ENCODE data around the gene NCAPH2. TPM values are rescaled to one million over a fixed set of nuclear protein-coding genes. Genes with fewer than 3 reads are reported as not detected.

The NCAPH2 gene
- total RNA-seq, 1 experiment from 2014 or later: 39.8 TPM

DNA sequence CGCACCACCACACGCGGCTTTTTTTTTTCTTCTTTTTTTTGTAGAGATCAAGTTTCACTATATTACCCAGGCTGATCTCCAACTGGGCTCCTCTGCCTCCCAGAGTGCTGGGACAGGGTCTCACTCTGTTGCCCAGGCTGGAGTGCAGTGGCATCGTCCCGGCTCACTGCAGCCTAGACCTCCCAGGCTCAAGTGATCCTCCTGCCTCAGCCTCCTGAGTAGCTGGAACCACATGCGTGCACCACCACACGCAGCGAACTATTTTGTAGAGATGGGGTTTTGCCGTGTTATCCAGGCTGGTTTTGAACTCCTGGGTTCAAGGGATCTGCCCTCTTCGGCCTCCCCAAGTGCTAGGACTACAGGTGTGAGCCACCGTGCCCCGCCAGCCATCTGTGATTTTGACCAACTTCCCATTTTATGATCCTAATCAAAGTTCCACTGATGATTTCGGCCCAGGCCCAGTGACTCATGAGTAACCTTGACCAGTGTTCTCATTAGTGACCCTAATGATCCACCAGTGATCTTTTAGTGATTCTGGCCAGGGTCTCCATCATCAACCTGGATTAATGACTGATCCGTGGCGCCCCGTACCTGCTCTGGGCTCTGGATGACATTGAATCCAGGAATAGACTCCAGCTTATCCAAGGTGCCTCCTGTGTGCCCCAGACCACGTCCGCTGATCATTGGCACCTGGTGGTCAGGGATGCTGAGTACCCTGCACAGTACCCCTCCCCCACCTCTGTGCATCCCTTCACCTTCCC is 20.1 kb downstream of the NCAPH2 start:
- CTCF ChIA-PET: interaction anchor here (0.6 to 1.7 kb wide), 8 partner anchors 10 to 371 kb away, joined by 3 to 7 read pairs (median 4); partner anchors contain the start of gene SYCE3
- BruUV-seq (replicated peaks): TSS peak; percentile 7
- no peak overlapping the region for H3K27ac Mint-ChIP-seq (ENCODE audit: low read depth, unreplicated experiment)

DNA sequence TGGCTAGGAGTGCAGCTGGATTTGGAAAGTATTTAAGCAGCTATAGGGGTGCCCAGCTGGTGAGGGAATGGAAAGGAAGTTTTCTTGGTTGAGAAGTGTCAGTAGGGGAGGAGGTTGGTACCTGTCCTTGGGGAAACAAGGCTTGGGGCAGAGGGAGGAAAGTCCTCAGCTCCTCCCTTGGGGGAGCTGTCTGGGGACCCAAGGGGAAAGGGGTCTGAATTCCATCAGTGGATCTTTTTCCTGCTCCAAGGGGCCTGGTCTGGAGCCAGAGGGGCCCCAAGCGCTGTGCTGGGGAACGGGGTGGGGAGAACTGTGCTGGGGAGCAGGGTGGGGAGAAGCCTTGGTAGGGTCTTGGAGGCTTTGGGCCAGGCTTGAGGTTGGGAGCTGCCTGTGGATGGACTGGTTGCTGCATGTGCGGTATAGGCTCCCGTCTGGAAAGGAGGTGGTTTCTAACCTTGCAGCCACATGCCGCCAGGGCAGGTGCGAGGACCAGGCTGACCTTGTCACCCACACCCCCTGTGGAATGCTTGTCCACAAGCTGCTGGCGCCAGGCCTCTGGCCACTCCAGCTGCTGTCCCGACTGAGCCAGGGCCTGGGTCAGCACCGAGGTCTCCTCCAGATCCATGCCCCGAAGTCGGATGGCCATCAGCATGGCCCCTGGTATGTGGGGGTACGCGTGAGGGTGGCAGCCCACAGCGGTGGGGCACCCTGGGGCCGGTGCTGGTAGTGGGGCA is 20.8 kb downstream of the NCAPH2 start:
- Mint-ChIP-seq H3K36me3 (ENCODE audit: insufficient read depth, unreplicated experiment) (peaks cover 57% of the 10 kb centered on the region), H3K4me3 (ENCODE audit: unreplicated experiment) (peak overlapping the region; percentile 85), H3K27ac (ENCODE audit: low read depth, unreplicated experiment) (no peak overlapping the region), H3K27me3 (ENCODE audit: insufficient read depth, unreplicated experiment) (no peaks in the 10 kb centered on the region), H3K4me1 (ENCODE audit: insufficient read depth, unreplicated experiment) (peaks cover 30% of the 10 kb centered on the region), H3K9me3 (ENCODE audit: unreplicated experiment) (no peaks in the 10 kb centered on the region)
- CTCF ChIA-PET: interaction anchor here (0.6 to 1.7 kb wide), 6 partner anchors 26 to 380 kb away, joined by 3 to 7 read pairs (median 4); partner anchors contain the start of gene SYCE3
- DNase-seq (ENCODE audit: unreplicated experiment): peak; percentile 12
- TF ChIP-seq CTCF (IDR thresholded peaks at IDR 0.05; ENCODE audit: unreplicated experiment): no peak
- intact Hi-C loops (cut with micrococcal nuclease): loop anchor here (5.0 kb wide), 1 partner anchor 53 kb away; the partner anchor contains the start of gene CHKB
- BruUV-seq (replicated peaks): no TSS peak
- POLR2A ChIA-PET: interaction anchor here (0.7 to 7.1 kb wide), 9 partner anchors 10 to 96 kb away, joined by 3 to 170 read pairs (median 5); partner anchors contain the start of genes CHKB, LMF2, NCAPH2 and SYCE3

More for the DNA sequence above, 20.1 kb downstream of the NCAPH2 start:
- Mint-ChIP-seq H3K36me3 (ENCODE audit: insufficient read depth, unreplicated experiment) (peaks cover 61% of the 10 kb centered on the region), H3K4me3 (ENCODE audit: unreplicated experiment) (peak overlapping the region; percentile 85), H3K27me3 (ENCODE audit: insufficient read depth, unreplicated experiment) (no peaks in the 10 kb centered on the region), H3K9me3 (ENCODE audit: unreplicated experiment) (no peaks in the 10 kb centered on the region), H3K4me1 (ENCODE audit: insufficient read depth, unreplicated experiment) (peaks cover 26% of the 10 kb centered on the region)
- POLR2A ChIA-PET: interaction anchor here (0.7 to 7.1 kb wide), 9 partner anchors 11 to 96 kb away, joined by 3 to 170 read pairs (median 5); partner anchors contain the start of genes CHKB, LMF2, NCAPH2 and SYCE3
- no peak for TF ChIP-seq CTCF (IDR thresholded peaks at IDR 0.05; ENCODE audit: unreplicated experiment)
- intact Hi-C loops (cut with micrococcal nuclease): loop anchor here (5.0 kb wide), 1 partner anchor 54 kb away; the partner anchor contains the start of gene CHKB
- DNase-seq (ENCODE audit: unreplicated experiment): no peak

- ChIA-PET CTCF (interaction anchor here (0.6 to 1.7 kb wide), 4 partner anchors 33 to 381 kb away, joined by 3 to 7 read pairs (median 4); partner anchors contain the start of gene SYCE3), POLR2A (interaction anchor here (0.6 to 7.1 kb wide), 12 partner anchors 10 to 99 kb away, joined by 3 to 170 read pairs (median 9); partner anchors contain the start of genes ARSA, CHKB, KLHDC7B and LMF2)
- Mint-ChIP-seq H3K27me3 (ENCODE audit: insufficient read depth, unreplicated experiment) (no peaks in the 10 kb centered on the region), H3K9me3 (ENCODE audit: unreplicated experiment) (no peaks in the 10 kb centered on the region), H3K36me3 (ENCODE audit: insufficient read depth, unreplicated experiment) (peaks cover 52% of the 10 kb centered on the region), H3K4me3 (ENCODE audit: unreplicated experiment) (peak overlapping the region; percentile 85), H3K4me1 (ENCODE audit: insufficient read depth, unreplicated experiment) (peaks cover 28% of the 10 kb centered on the region), H3K27ac (ENCODE audit: low read depth, unreplicated experiment) (no peak overlapping the region)
- BruUV-seq (replicated peaks): TSS peak; percentile 29
- TF ChIP-seq CTCF (IDR thresholded peaks at IDR 0.05; ENCODE audit: unreplicated experiment): no peak
- no peak for DNase-seq (ENCODE audit: unreplicated experiment)
- intact Hi-C loops (cut with micrococcal nuclease): loop anchor here (5.0 kb wide), 1 partner anchor 53 kb away; the partner anchor contains the start of gene CHKB
Observed at GRCh38 chr22:50529416-50529896, 21.4 kb downstream of the NCAPH2 start.

All from MCF 10A (cell line).